Superior temporal gyrus (tissue), 1 donor: ENCODE measurements around the gene ESM1.

ENCODE experiments used
- DNase-seq: peaks from one replicate; pipeline ENCODE4 v3.0.0-alpha.2; 2016; ENCODE audit errors: extremely low spot score

ESM1 gene

DNA sequence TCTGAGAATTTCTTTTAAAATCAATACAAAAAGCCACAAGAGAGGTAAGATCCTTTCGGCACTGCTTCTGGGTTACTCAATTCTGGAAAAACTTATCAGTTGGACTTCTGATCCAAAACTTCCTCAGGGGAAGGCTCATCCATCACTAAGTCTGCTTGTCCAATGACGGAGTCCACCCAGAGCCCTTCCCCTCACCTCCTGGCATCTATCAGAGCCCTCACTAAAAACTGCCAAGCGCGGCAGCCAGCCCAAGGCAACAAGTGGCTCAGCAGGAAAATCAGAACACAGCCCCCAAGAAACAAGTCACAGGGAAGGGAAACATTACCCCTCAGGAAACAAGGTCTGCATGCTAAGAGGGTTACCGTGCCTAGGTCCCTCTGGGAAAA lies 869 bp upstream of the ESM1 start:
- no peak for DNase-seq

GRCh38 chr5:54981928-54982327 lies 3.5 kb downstream of the ESM1 start:
- DNase-seq: no peak

- no peak for DNase-seq
These were observed 9.7 kb downstream of the ESM1 start for GRCh38 chr5:54975701-54976100.

- DNase-seq: no peak
These were observed 15.3 kb downstream of the ESM1 start for GRCh38 chr5:54969856-54970828.

DNA sequence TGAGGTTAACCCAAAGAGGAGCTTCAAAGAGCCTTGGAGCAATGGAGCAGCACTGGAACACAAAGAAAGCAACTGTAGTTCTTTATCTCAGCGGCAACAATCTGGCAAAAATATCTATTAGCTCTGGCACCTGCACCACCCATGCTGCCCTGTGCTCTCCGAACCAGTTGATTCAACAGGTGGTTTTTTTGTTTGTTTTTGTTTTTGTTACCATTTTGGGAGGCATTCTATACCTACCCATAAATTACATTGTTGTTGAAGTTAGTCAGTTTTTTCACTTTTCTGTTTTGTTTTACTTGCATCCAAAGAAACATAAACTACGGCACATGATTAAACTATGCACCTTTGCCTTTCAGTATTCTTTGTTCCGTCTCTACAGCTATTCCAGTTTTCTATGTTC lies 16.2 kb downstream of the ESM1 start:
- no peak for DNase-seq

DNA sequence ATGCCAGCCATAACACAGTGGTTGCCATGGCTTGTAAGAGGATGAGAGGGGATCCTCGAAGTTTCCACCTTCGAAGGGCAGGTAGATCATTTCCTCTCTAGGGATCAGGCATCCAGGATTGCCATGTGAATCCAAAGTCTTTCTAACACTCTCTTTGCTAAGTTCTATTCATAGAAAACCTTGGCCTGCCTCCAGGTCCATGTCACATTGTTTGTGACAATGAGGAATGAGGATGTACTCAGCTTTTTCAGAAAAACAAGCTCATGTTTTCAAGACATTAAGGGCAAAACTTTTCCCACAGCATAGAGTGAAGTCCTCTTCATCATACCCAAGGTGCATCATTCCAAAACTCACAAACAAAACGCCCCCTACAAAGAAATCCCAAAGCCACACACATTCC lies 19.6 kb downstream of the ESM1 start:
- no peak for DNase-seq

DNA sequence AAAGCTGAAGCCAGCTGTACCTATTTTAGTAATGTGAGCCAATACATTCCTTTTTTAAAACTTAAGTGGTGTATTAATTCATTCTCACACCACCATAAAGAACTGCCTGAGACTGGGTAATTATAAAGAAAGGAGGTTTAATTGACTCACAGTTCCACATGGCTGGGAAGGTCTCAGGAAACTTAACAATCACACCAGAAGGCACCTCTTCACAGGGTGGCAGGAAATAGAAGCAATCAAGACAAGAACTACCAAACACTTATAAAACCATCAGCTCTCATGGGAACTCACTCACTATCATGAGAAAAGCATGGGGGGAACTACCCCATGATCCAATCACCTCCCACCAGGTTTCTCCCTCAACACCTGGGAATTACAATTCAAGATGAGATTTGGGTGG lies 21.0 kb downstream of the ESM1 start:
- no peak for DNase-seq

DNA sequence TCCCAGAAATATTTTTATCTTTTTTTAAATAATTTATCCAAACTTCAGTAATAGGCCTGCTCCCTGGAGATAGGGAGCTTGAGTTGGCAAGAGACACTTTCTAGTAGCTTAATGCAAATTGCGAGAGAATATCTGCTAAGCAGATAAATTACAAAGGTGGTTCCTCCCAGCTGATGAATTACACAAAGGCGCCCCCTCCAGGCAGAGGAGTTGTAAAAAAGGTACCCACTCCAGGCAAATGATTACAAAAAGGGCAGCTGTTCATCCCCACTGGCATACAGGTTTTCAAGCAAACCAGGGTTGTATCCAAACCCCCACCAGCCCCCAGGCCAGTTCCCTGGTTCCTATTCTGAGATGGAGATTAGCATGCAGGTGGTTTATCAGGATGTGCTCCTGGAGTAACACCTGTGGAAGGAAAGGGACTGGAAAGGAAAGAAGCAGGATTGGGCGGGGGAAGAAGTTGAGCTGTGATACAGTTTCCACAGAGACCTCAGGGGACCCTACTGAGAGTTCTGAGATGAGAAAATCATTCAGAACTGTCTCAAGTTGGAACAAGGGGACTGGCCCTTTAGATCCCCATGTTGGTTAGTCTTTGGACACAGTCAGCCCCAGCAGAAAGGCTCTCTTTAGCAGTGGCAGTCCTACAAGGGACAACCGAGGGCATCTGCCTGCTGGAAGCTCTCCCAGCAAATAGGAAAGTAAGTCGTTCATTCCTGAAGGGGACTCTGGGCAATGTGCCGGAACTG lies 25.5 kb downstream of the ESM1 start:
- no peak for DNase-seq

- no peak for DNase-seq
These were observed 28.5 kb downstream of the ESM1 start for GRCh38 chr5:54956922-54957321.

- DNase-seq: no peak
These were observed 38.2 kb downstream of the ESM1 start for GRCh38 chr5:54947187-54947586.

GRCh38 chr5:54946306-54946819 lies 39.0 kb downstream of the ESM1 start:
- no peak for DNase-seq

DNA sequence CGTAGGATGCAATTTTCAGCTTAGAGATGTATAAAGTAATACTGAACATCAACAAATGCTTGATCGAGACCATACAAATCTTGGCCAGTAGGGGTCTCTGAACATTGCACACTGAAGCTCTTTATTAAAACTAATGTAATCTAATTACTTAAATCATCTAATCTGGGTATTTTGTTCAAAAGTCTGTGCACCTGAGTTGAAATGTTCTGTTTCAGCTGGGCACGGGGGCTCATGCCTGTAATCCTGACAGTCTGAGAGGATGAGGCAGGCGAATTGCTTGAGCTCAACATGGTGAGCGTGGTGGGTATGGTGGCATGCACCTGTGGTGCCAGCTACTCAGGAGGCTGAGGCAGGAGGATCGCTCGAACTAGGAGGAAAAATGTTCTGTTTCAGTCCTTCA lies 41.0 kb downstream of the ESM1 start:
- DNase-seq: peak; percentile 51

DNA sequence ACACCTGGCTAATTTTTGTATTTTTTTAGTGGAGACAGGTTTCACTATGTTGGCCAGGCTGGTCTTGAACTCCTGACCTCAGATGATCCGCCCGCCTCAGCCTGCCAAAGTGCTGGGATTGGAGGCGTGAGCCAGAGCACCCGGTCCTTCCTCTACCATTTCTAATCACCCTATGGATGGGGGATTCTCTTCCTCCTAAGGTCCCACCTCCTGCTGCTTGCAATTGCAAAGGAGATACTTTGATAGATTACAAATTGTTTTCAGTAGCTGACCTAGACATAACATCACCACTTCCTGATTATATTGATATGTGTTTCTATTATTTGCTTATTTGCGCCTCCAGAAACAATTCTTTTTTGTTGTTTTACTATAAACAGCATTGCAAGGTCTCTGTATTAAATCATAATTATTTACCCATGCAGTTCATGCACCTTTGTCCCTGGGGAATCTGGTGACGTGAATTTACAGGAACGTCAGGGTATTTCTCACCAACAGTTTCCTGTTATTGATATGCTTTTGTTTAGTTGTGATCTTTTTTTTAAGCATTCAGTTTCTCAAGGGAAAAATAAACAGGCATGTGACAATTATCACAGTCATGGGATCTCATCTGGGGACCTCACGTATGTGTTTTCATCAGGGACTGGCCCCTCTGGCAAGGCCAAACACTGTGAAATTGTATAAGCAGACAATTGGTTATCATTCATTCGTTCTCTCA lies 43.2 kb downstream of the ESM1 start:
- DNase-seq: no peak

DNA sequence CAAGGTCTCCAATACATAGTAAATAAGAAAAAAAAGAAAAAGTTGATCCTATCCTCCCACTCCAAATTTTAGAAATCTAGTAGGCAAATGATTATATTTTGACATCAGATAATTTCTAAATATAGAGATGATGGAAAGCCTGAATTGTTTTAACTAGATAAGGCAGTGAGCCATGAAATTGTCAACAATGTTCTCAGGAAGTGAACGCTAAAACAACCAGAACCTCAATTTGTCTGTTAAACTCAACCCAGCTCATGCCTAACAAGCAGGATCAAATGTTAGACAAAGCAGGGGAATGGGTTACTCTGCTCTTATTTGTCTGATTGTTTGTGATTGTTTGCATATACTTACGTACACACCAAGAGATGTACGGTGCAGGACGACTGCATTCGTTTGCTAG lies 49.2 kb downstream of the ESM1 start:
- DNase-seq: no peak

- no peak for DNase-seq
These were observed 52.6 kb downstream of the ESM1 start for GRCh38 chr5:54932789-54933188.

DNA sequence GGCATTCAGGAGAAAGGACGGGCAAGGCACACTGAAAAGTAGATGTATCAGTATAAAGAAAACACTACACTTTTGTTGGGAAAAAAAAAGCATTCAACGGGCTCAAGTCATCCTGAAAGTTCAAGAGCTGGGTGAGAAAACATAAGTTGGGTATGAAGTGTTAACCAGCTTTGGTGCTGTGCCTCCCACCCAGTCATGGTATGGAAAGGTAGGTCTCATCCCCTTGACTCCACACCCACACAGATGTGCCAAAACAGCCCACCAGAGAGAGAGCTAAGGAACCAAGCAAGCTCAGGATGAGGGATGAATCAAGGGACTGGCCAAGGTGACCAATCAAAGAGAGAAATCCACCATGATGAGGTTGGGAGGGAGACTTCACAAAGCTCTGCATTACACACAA lies 54.7 kb downstream of the ESM1 start:
- no peak for DNase-seq
